Measurements from ENCODE around the gene RRAS2. TPM values are rescaled to one million over a fixed set of nuclear protein-coding genes. Genes with fewer than 3 reads are reported as not detected.

The RRAS2 gene
- total RNA-seq, 4 donors from 2014 or later = 35.5 to 162 (median 77.6) TPM

GRCh38 chr11:14264966-14265365, 94.0 kb downstream of the RRAS2 start:
- no peaks in the 10 kb centered on the region for H3K27me3 ChIP-seq
- peaks cover 0 to 20% (median 0%) of the 10 kb centered on the region in 3 donors for H3K36me3 ChIP-seq
- no peak overlapping the region for H3K4me3 ChIP-seq
- H3K4me1 ChIP-seq = peaks cover 0 to 5% (median 0%) of the 10 kb centered on the region in 4 donors
- no peaks in the 10 kb centered on the region for H3K9me3 ChIP-seq
- no peak overlapping the region for H3K27ac ChIP-seq
- no peak for DNase-seq
- TF ChIP-seq CTCF (IDR thresholded peaks at IDR 0.05) (no peak), POLR2A (IDR thresholded peaks at IDR 0.05) (no peak)

- H3K27ac ChIP-seq = peak overlapping the region in 1 of 4 donors; percentile 38
- TF ChIP-seq CTCF (IDR thresholded peaks at IDR 0.05) (no peak), POLR2A (IDR thresholded peaks at IDR 0.05) (no peak)
- H3K4me3 ChIP-seq = no peak overlapping the region
- DNase-seq = no peak
- no peaks in the 10 kb centered on the region for H3K27me3 ChIP-seq
- peaks cover 0 to 22% (median 2%) of the 10 kb centered on the region in 4 donors for H3K4me1 ChIP-seq
- peaks cover 0 to 20% (median 0%) of the 10 kb centered on the region in 3 donors for H3K36me3 ChIP-seq
- H3K9me3 ChIP-seq = no peaks in the 10 kb centered on the region
Measured at GRCh38 chr11:14262271-14262846, 96.6 kb downstream of the RRAS2 start.

GRCh38 chr11:14261066-14261465, 97.9 kb downstream of the RRAS2 start:
- DNase-seq = no peak
- H3K27ac ChIP-seq = peak overlapping the region in 1 of 4 donors; percentile 12

GRCh38 chr11:14259878-14260277, 99.1 kb downstream of the RRAS2 start:
- Histone ChIP-seq H3K9me3 (no peaks in the 10 kb centered on the region), H3K4me3 (no peak overlapping the region), H3K27me3 (no peaks in the 10 kb centered on the region), H3K36me3 (peaks cover 0 to 16% (median 0%) of the 10 kb centered on the region in 3 donors), H3K4me1 (peaks cover 0 to 26% (median 2%) of the 10 kb centered on the region in 4 donors), H3K27ac (no peak overlapping the region)
- no peak for DNase-seq
- TF ChIP-seq POLR2A (IDR thresholded peaks at IDR 0.05) (no peak), CTCF (IDR thresholded peaks at IDR 0.05) (no peak)

More at GRCh38 chr11:14261066-14261465, 97.9 kb downstream of the RRAS2 start:
- H3K36me3 ChIP-seq = peaks cover 0 to 21% (median 0%) of the 10 kb centered on the region in 3 donors
- TF ChIP-seq POLR2A (IDR thresholded peaks at IDR 0.05) (no peak), CTCF (IDR thresholded peaks at IDR 0.05) (no peak)
- no peaks in the 10 kb centered on the region for H3K27me3 ChIP-seq
- no peak overlapping the region for H3K4me3 ChIP-seq
- H3K9me3 ChIP-seq = no peaks in the 10 kb centered on the region
- H3K4me1 ChIP-seq = peaks cover 0 to 26% (median 2%) of the 10 kb centered on the region in 4 donors

GRCh38 chr11:14259186-14259784, 99.7 kb downstream of the RRAS2 start:
- peaks cover 0 to 26% (median 2%) of the 10 kb centered on the region in 4 donors for H3K4me1 ChIP-seq

More at GRCh38 chr11:14259186-14259784, 99.7 kb downstream of the RRAS2 start:
- H3K4me3 ChIP-seq = no peak overlapping the region
- H3K27ac ChIP-seq = peak overlapping the region in 2 of 4 donors; percentile 64 to 77
- TF ChIP-seq POLR2A (IDR thresholded peaks at IDR 0.05) (no peak), CTCF (IDR thresholded peaks at IDR 0.05) (no peak)
- H3K27me3 ChIP-seq = no peaks in the 10 kb centered on the region
- no peak for DNase-seq
- H3K9me3 ChIP-seq = no peaks in the 10 kb centered on the region
- peaks cover 0 to 13% (median 0%) of the 10 kb centered on the region in 3 donors for H3K36me3 ChIP-seq

Measured in Peyer's patch (tissue), 4 donors.